ENCODE results near the gene DOCK9.

The DOCK9 gene

GRCh38 chr13:98779695-98780094 lies 198.2 kb downstream of the DOCK9 start:
- no peak overlapping the region for H3K4me3 ChIP-seq (ENCODE audit: low read depth, low read length, poor library complexity, severe bottlenecking)
- H3K79me2 ChIP-seq (ENCODE audit: insufficient read depth, low read length): no peaks in the 10 kb centered on the region
- H2AFZ ChIP-seq (ENCODE audit: low read length): no peak overlapping the region
- H3K4me2 ChIP-seq (ENCODE audit: low read length): no peak overlapping the region
- H3K36me3 ChIP-seq (ENCODE audit: insufficient read depth, low read length): no peaks in the 10 kb centered on the region
- no peaks in the 10 kb centered on the region for H4K20me1 ChIP-seq (ENCODE audit: insufficient read depth, low read length)
- no peaks in the 10 kb centered on the region for H3K9me3 ChIP-seq (ENCODE audit: low read length)
- H3F3A ChIP-seq (ENCODE audit: insufficient read depth, low read length): no peaks in the 10 kb centered on the region
- TF ChIP-seq CTCF (IDR thresholded peaks at IDR 0.05; ENCODE audit: low read length) (no peak), EZH2 (IDR thresholded peaks at IDR 0.05; ENCODE audit: borderline replicate concordance, low read length) (no peak)
- H3K27ac ChIP-seq (ENCODE audit: low read depth, low read length, poor library complexity, severe bottlenecking): no peak overlapping the region
- no peaks in the 10 kb centered on the region for H3K4me1 ChIP-seq (ENCODE audit: insufficient read depth, low read length, severe bottlenecking)
- H3K27me3 ChIP-seq (ENCODE audit: insufficient read depth, low read length): no peaks in the 10 kb centered on the region
- no peak overlapping the region for H3K9ac ChIP-seq (ENCODE audit: low read length)
- no peaks in the 10 kb centered on the region for H3K9me2 ChIP-seq (ENCODE audit: low read depth, low read length)

GRCh38 chr13:98778749-98779148 lies 199.1 kb downstream of the DOCK9 start:
- TF ChIP-seq EZH2 (IDR thresholded peaks at IDR 0.05; ENCODE audit: borderline replicate concordance, low read length) (no peak), CTCF (IDR thresholded peaks at IDR 0.05; ENCODE audit: low read length) (no peak)
- Histone ChIP-seq H4K20me1 (ENCODE audit: insufficient read depth, low read length) (no peaks in the 10 kb centered on the region), H3K9ac (ENCODE audit: low read length) (no peak overlapping the region), H3K4me3 (ENCODE audit: low read depth, low read length, poor library complexity, severe bottlenecking) (no peak overlapping the region), H3K9me2 (ENCODE audit: low read depth, low read length) (no peaks in the 10 kb centered on the region), H3K79me2 (ENCODE audit: insufficient read depth, low read length) (no peaks in the 10 kb centered on the region), H3K36me3 (ENCODE audit: insufficient read depth, low read length) (no peaks in the 10 kb centered on the region), H3K9me3 (ENCODE audit: low read length) (no peaks in the 10 kb centered on the region), H3K4me2 (ENCODE audit: low read length) (no peak overlapping the region), H3K27me3 (ENCODE audit: insufficient read depth, low read length) (no peaks in the 10 kb centered on the region), H3F3A (ENCODE audit: insufficient read depth, low read length) (no peaks in the 10 kb centered on the region), H3K27ac (ENCODE audit: low read depth, low read length, poor library complexity, severe bottlenecking) (no peak overlapping the region), H3K4me1 (ENCODE audit: insufficient read depth, low read length, severe bottlenecking) (no peaks in the 10 kb centered on the region), H2AFZ (ENCODE audit: low read length) (no peak overlapping the region)

- Histone ChIP-seq H2AFZ (ENCODE audit: low read length) (no peak overlapping the region), H3K27ac (ENCODE audit: low read depth, low read length, poor library complexity, severe bottlenecking) (no peak overlapping the region), H3K9me3 (ENCODE audit: low read length) (no peaks in the 10 kb centered on the region), H3K9ac (ENCODE audit: low read length) (no peak overlapping the region), H3F3A (ENCODE audit: insufficient read depth, low read length) (no peaks in the 10 kb centered on the region), H3K4me2 (ENCODE audit: low read length) (no peak overlapping the region), H3K4me1 (ENCODE audit: insufficient read depth, low read length, severe bottlenecking) (no peaks in the 10 kb centered on the region), H3K36me3 (ENCODE audit: insufficient read depth, low read length) (no peaks in the 10 kb centered on the region), H3K27me3 (ENCODE audit: insufficient read depth, low read length) (no peaks in the 10 kb centered on the region), H4K20me1 (ENCODE audit: insufficient read depth, low read length) (no peaks in the 10 kb centered on the region), H3K9me2 (ENCODE audit: low read depth, low read length) (no peaks in the 10 kb centered on the region), H3K4me3 (ENCODE audit: low read depth, low read length, poor library complexity, severe bottlenecking) (no peak overlapping the region), H3K79me2 (ENCODE audit: insufficient read depth, low read length) (no peaks in the 10 kb centered on the region)
- TF ChIP-seq EZH2 (IDR thresholded peaks at IDR 0.05; ENCODE audit: borderline replicate concordance, low read length) (no peak), CTCF (IDR thresholded peaks at IDR 0.05; ENCODE audit: low read length) (no peak)
Measured at GRCh38 chr13:98776644-98777043, 201.2 kb downstream of the DOCK9 start.
